Keratinocyte (primary cell): ENCODE results near the gene MED4. TPM values are rescaled to one million over a fixed set of nuclear protein-coding genes. Genes with fewer than 3 reads are reported as not detected.

Experiments
- DNase-seq: peaks from one replicate; pipeline ENCODE4 v3.0.0-alpha.2; 2011; ENCODE audit warnings: low read depth, missing footprints, low spot score
- FAIRE-seq: peaks from 2 replicates; lab custom pipeline; 2011; peaks lifted over from hg19 to GRCh38; lab: Jason Lieb, UNC
- H2AFZ ChIP-seq: 2 replicates; pipeline ENCODE4 v1.6.0; 2012; ENCODE audit warnings: low read length, control low read depth, inconsistent platforms; ENCODE audit not compliant: control insufficient read depth
- H3K27ac ChIP-seq: 2 replicates; pipeline ENCODE4 v1.5.1; 2011; ENCODE audit warnings: low read length; ENCODE audit not compliant: control insufficient read depth, insufficient read depth
- H3K27me3 ChIP-seq: 3 replicates; pipeline ENCODE4 v1.6.0; 2011; ENCODE audit warnings: low read length; ENCODE audit not compliant: control insufficient read depth, insufficient read depth; ENCODE audit errors: extremely low read depth
- H3K36me3 ChIP-seq, 2 experiments: 2 replicates in 1 of 2; 3 replicates in 1 of 2; pipeline ENCODE4 v1.5.1; 2011; ENCODE audit warnings: low read length in 2 of 2, mild to moderate bottlenecking in 1 of 2; ENCODE audit not compliant: control insufficient read depth in 2 of 2, insufficient read depth in 2 of 2; ENCODE audit errors: extremely low read depth in 1 of 2
- H3K4me1 ChIP-seq: 3 replicates; pipeline ENCODE4 v1.5.1; 2011; ENCODE audit warnings: low read length; ENCODE audit not compliant: control insufficient read depth, insufficient read depth; ENCODE audit errors: extremely low read depth
- H3K4me2 ChIP-seq: 3 replicates; pipeline ENCODE4 v1.6.0; 2011; ENCODE audit warnings: low read depth, low read length; ENCODE audit not compliant: control insufficient read depth, insufficient read depth; ENCODE audit errors: extremely low read depth
- H3K4me3 ChIP-seq, 3 experiments: fragments of 200-600 bp in 1 of 3; sonication (generic) in 1 of 3; 2 replicates in 2 of 3; 3 replicates in 1 of 3; pipeline ENCODE4 v1.5.1; 2011 to 2016; ENCODE audit warnings: low read length in 3 of 3, mild to moderate bottlenecking in 3 of 3, control low read depth in 2 of 3, inconsistent platforms in 1 of 3, low read depth in 1 of 3, mixed read lengths in 1 of 3, mixed run types in 1 of 3, moderate library complexity in 1 of 3; ENCODE audit not compliant: control insufficient read depth in 2 of 3, insufficient read depth in 2 of 3; ENCODE audit errors: extremely low read depth in 1 of 3
- H3K79me2 ChIP-seq: 2 replicates; pipeline ENCODE4 v1.6.0; 2012; ENCODE audit warnings: low read length; ENCODE audit not compliant: control insufficient read depth, insufficient read depth
- H3K9ac ChIP-seq: 3 replicates; pipeline ENCODE4 v1.6.0; 2011; ENCODE audit warnings: low read length; ENCODE audit not compliant: control insufficient read depth, insufficient read depth; ENCODE audit errors: extremely low read depth
- H3K9me1 ChIP-seq: 3 replicates; pipeline ENCODE4 v1.6.0; 2011; ENCODE audit warnings: low read length; ENCODE audit not compliant: control insufficient read depth, insufficient read depth; ENCODE audit errors: extremely low read depth
- H3K9me3 ChIP-seq: 2 replicates; pipeline ENCODE4 v1.5.1; 2012; ENCODE audit warnings: low read depth, low read length; ENCODE audit not compliant: control insufficient read depth
- H4K20me1 ChIP-seq: 3 replicates; pipeline ENCODE4 v1.6.0; 2011; ENCODE audit warnings: low read length; ENCODE audit not compliant: control insufficient read depth, insufficient read depth; ENCODE audit errors: extremely low read depth
- CTCF ChIP-seq, 3 experiments: IDR thresholded peaks in 1 of 3; conservative IDR thresholded peaks in 1 of 3; optimal IDR thresholded peaks in 1 of 3; 2 replicates in 2 of 3; 3 replicates in 1 of 3; pipeline versions ENCODE3 to v1.5.1; 2011; ENCODE audit warnings: low read length in 3 of 3, mild to moderate bottlenecking in 3 of 3, moderate library complexity in 2 of 3, control low read depth in 1 of 3, inconsistent platforms in 1 of 3; ENCODE audit not compliant: insufficient read depth in 2 of 3; ENCODE audit errors: extremely low read depth in 1 of 3
- EZH2 ChIP-seq: IDR thresholded peaks from one replicate; pipeline ENCODE4 v1.6.1; 2012; ENCODE audit warnings: inconsistent platforms, mild to moderate bottlenecking, low read length, moderate library complexity
- dilution Hi-C: fragments of 300-500 bp; cut with MboI; formaldehyde crosslinking; loops from one replicate; pipeline ENCODE4 v1.7.0; 2020; ENCODE audit warnings: low sequenced_read_pairs; ENCODE audit not compliant: extremely low pct_ligation_motif_present
- polyA plus RNA-seq, 5 experiments: library from polyadenylated mRNA; depleted of rRNA in 3 of 5; stranded (reverse) in 3 of 5; stranded (forward) in 1 of 5; unstranded in 1 of 5; fragments of >200 nt; gene quantifications; 1 replicate in 1 of 5; 2 replicates in 3 of 5; 3 replicates in 1 of 5; pipeline versions ENCODE4 v1.2.1 to v1.2.3, GENCODE V29; 2011 to 2012; ENCODE audit warnings: missing spikeins in 2 of 5, low read depth in 1 of 5, low replicate concordance in 1 of 5

Gene MED4
- polyA plus RNA-seq, 1 donor (not counting 4 experiments of a cell fraction or from before 2014, with no cell fraction given) = 62.4 TPM

GRCh38 chr13:48050550-48050949, 44.4 kb downstream of the MED4 start:
- peaks cover 10 to 25% of the 10 kb centered on the region in 2 experiments for H3K36me3 ChIP-seq
- dilution Hi-C loops = no loop called here
- H4K20me1 ChIP-seq = no peaks in the 10 kb centered on the region
- FAIRE-seq (no peak), DNase-seq (no peak)
- H3K4me1 ChIP-seq = no peaks in the 10 kb centered on the region
- H3K4me3 ChIP-seq = no peak overlapping the region
- no peak overlapping the region for H2AFZ ChIP-seq
- H3K9ac ChIP-seq = no peak overlapping the region
- H3K9me3 ChIP-seq = no peaks in the 10 kb centered on the region
- H3K79me2 ChIP-seq = no peaks in the 10 kb centered on the region
- no peak overlapping the region for H3K4me2 ChIP-seq
- H3K27ac ChIP-seq = no peak overlapping the region
- H3K9me1 ChIP-seq = no peaks in the 10 kb centered on the region
- TF ChIP-seq EZH2 (no peak), CTCF (optimal IDR thresholded peaks at IDR 0.05 in 1 of 3, IDR thresholded peaks at IDR 0.05 in 1 of 3, conservative IDR thresholded peaks at IDR 0.05 in 1 of 3; ENCODE audit: extremely low read depth in 1 of 3, insufficient read depth in 2 of 3, low read length in 3 of 3) (no peak)
- no peaks in the 10 kb centered on the region for H3K27me3 ChIP-seq

GRCh38 chr13:48043789-48044503, 51.0 kb downstream of the MED4 start:
- TF ChIP-seq CTCF (optimal IDR thresholded peaks at IDR 0.05 in 1 of 3, IDR thresholded peaks at IDR 0.05 in 1 of 3, conservative IDR thresholded peaks at IDR 0.05 in 1 of 3; ENCODE audit: extremely low read depth in 1 of 3, insufficient read depth in 2 of 3, low read length in 3 of 3) = no peak
- TF ChIP-seq EZH2 = no peak
- Histone ChIP-seq H3K4me3 (no peak overlapping the region), H3K9me1 (no peaks in the 10 kb centered on the region), H2AFZ (no peak overlapping the region), H3K9ac (no peak overlapping the region), H3K36me3 (peaks cover 3 to 19% of the 10 kb centered on the region in 2 experiments), H3K9me3 (no peaks in the 10 kb centered on the region), H3K4me2 (no peak overlapping the region), H3K27ac (no peak overlapping the region), H3K4me1 (peaks cover 13% of the 10 kb centered on the region), H3K27me3 (no peaks in the 10 kb centered on the region), H4K20me1 (no peaks in the 10 kb centered on the region), H3K79me2 (peaks cover 10% of the 10 kb centered on the region)
- no peak for FAIRE-seq
- DNase-seq = no peak
- dilution Hi-C loops = no loop called here
